Measurements from ENCODE around the gene CDC42BPG. TPM values are rescaled to one million over a fixed set of nuclear protein-coding genes. Genes with fewer than 3 reads are reported as not detected.

The CDC42BPG gene
- total and polyA plus RNA-seq, 9 of the 15 experiments (the other 6 are each of a cell fraction or from before 2014, with no cell fraction given) = 0.04 to 8.8 (median 2.1) TPM

GRCh38 chr11:64842366-64842759 lies 2.1 kb downstream of the CDC42BPG start (continued):
- no peak for TF ChIP-seq E4F1 (CRISPR knock-in tag; IDR thresholded peaks at IDR 0.05; ENCODE audit: borderline replicate concordance)
- no peak for TF ChIP-seq NR4A1 (CRISPR knock-in tag; IDR thresholded peaks at IDR 0.05)
- no peak for TF ChIP-seq NR4A1 (tag; IDR thresholded peaks at IDR 0.05)
- no peak for TF ChIP-seq IRF2 (CRISPR knock-in tag; IDR thresholded peaks at IDR 0.05)
- no peak for TF ChIP-seq RFX7 (CRISPR knock-in tag; IDR thresholded peaks at IDR 0.05)
- TF ChIP-seq TRIM24 (IDR thresholded peaks at IDR 0.05) = no peak

DNA sequence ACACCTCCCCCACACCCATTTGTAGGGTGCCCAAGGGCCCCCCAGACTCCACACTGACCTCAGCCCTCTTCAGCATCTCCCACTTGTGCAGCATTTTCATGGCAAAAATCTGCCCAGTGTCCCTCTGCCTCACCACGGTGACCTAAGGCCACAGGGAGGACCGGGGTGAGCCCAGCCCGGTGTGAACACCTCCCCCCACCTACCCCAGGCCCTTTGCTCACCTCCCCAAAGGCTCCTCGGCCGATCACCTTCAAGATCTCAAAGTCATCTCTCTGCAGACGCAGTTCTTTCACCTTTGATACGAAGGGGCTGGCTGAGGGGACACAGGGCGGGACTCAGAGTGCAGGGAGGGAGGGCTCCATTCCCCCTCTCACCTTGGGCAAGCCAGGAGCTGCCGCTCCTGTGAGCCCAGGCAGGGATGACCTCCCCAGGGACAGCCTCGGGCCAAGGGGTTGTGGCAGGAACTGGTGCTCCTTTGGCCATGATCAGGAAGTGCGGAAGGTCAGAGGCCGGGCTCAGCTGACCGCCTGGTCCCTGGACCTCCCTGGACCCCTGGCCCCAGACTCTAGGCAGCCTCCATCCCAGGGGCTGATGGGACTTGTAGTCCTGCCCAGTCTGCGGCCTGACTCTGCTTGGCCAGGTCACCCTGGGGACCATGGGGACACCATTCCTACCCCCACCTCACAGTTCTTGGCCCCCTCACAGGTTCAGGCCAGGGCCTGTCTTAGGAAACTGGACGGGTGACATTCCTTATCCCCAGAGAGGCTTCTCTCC lies 2.7 kb downstream of the CDC42BPG start:
- 67% methylated on average over 11 of the region's 15 CpGs for WGBS (ENCODE audit: insufficient coverage, low coverage, missing lambda C conversion rate)
- Histone ChIP-seq H3K9ac (ENCODE audit: insufficient read depth in 1 of 2, low read depth in 2 of 2, low read length in 2 of 2) (peak overlapping the region in 1 of 2 experiments; percentile 92; a peak in 2 of 4 replicates), H3K36me3 (ENCODE audit: control insufficient read depth, insufficient read depth, low read length) (peaks cover 30% of the 10 kb centered on the region; the same call in 2 of the 3 replicates), H3K4me1 (replicated peaks in 1 of 2; ENCODE audit: control insufficient read depth in 2 of 2, insufficient read depth in 2 of 2, low read length in 2 of 2) (peaks cover 25 to 58% of the 10 kb centered on the region in 2 experiments), H3K4me2 (ENCODE audit: insufficient read depth, low read length) (no peak overlapping the region), H3K27ac (ENCODE audit: extremely low read depth, low read depth, low read length) (peak overlapping the region; percentile 25; the same call in 1 of the 3 replicates), H3K79me2 (ENCODE audit: control insufficient read depth, insufficient read depth, low read length) (peaks cover 23% of the 10 kb centered on the region; the same call in 2 of the 3 replicates), H3K9me1 (ENCODE audit: control insufficient read depth, insufficient read depth, low read length) (no peaks in the 10 kb centered on the region), H3K9me3 (replicated peaks; ENCODE audit: control insufficient read depth, insufficient read depth, low read depth, low read length) (no peaks in the 10 kb centered on the region), H3K27me3 (ENCODE audit: control insufficient read depth in 2 of 2, insufficient read depth in 2 of 2, low read length in 2 of 2) (no peaks in the 10 kb centered on the region; a peak in 1 of 5 replicates), H3K4me3 (no peak overlapping the region), H4K20me1 (replicated peaks; ENCODE audit: control insufficient read depth, insufficient read depth, low read length) (no peaks in the 10 kb centered on the region), H2AFZ (ENCODE audit: low read depth, low read length) (no peak overlapping the region)
- intact Hi-C loops (cut with micrococcal nuclease) (loop anchor here (5.0 to 10.0 kb wide), 2 partner anchors 39 to 413 kb away; partner anchors contain the start of gene MAP4K2), in situ Hi-C loops (cut with MboI) (no loop called here)
- DNase-seq (ENCODE audit: extremely low read depth in 1 of 4, low spot score in 3 of 4) = peak in 2 of 4 experiments; percentile 27 to 35
- TF ChIP-seq HCFC1 (IDR thresholded peaks at IDR 0.05; ENCODE audit: low read depth, low read length) (peak; percentile 67), KDM1A (IDR thresholded peaks at IDR 0.05) (0 out of 4 replicates have a peak, but pooled peaks of 1 of the 2 experiments have one; percentile 14), FIP1L1 (IDR thresholded peaks at IDR 0.05; ENCODE audit: low read depth, low read length, poor library complexity, severe bottlenecking) (no peak), YY1 (IDR thresholded peaks at IDR 0.05; ENCODE audit: borderline replicate concordance in 1 of 3, control insufficient read depth in 1 of 3, extremely low read depth in 1 of 3, insufficient read depth in 3 of 3, insufficient read length in 1 of 3, insufficient replicate concordance in 2 of 3, low read depth in 1 of 3, low read length in 2 of 3) (peak in 1 of 3 experiments; percentile 27), SIX5 (IDR thresholded peaks at IDR 0.05; ENCODE audit: borderline replicate concordance in 1 of 2, insufficient read depth in 1 of 2, low read depth in 1 of 2, low read length in 2 of 2) (peak; percentile 26 to 36; a peak in 2 of 4 replicates), MCM5 (IDR thresholded peaks at IDR 0.05; ENCODE audit: low read depth) (no peak), PHF8 (IDR thresholded peaks at IDR 0.05; ENCODE audit: borderline replicate concordance, low read length) (peak; percentile 1; the same call in 1 of the 2 replicates), TFAP4 (CRISPR knock-in tag; IDR thresholded peaks at IDR 0.05; ENCODE audit: borderline replicate concordance) (0 out of 2 replicates have a peak, but pooled peaks have one; percentile 11), RBFOX2 (IDR thresholded peaks at IDR 0.05; ENCODE audit: low read depth, low read length) (0 out of 2 replicates have a peak, but pooled peaks have one; percentile 25), ZNF143 (CRISPR knock-in tag; IDR thresholded peaks at IDR 0.05) (peak; percentile 74)
- FAIRE-seq = no peak
- ATAC-seq = no peak
- no TSS peak for BruUV-seq (replicated peaks)
- ChIA-PET POLR2A (no interaction called here), CTCF (ENCODE audit: low intra/inter-chr PET ratio) (no interaction called here)

All from K562 (cell line).